8988T (cell line): ENCODE data around the gene CPNE5.

Source experiments
- DNase-seq: peaks from one replicate; pipeline ENCODE4 v3.0.0; 2011

Gene CPNE5

DNA sequence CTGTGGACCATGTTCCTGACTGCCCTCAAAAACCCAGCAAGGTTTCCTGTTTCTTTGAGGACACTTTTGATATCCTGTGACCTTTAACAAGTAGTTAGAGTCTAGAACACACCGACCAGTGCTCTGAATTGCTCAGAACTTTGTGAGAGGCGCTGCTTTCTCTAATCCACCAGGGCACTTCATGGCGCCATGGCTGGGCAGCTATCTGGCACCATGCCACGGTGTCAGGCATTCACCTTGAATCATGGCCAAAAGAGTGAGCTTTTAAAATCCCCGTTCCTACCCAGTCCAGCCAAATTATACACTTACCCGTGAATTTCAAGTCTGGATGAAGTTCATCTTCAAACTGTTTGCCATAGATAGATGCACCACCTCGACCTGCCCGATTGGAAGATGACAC, 17.0 kb upstream of the CPNE5 start:
- DNase-seq: no peak

DNA sequence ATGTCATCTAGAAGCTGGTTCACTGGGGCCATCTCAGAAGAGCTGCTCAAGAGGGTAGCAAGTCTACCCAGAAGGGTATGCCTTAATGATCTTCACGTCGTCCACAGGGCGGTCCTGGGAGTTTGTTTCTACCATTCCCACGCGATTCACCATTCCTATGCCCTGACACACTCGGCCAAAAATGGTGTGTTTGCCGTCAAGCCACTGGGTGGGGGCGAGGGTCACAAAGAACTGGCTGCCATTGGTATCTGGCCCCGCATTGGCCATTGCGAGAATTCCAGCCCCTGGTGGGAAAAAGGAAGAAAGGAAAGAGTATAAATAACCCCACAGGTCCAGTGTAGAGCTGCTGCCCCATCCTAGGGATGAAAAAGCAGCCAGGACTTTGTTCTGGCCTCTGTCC, 16.5 kb upstream of the CPNE5 start:
- no peak for DNase-seq

DNA sequence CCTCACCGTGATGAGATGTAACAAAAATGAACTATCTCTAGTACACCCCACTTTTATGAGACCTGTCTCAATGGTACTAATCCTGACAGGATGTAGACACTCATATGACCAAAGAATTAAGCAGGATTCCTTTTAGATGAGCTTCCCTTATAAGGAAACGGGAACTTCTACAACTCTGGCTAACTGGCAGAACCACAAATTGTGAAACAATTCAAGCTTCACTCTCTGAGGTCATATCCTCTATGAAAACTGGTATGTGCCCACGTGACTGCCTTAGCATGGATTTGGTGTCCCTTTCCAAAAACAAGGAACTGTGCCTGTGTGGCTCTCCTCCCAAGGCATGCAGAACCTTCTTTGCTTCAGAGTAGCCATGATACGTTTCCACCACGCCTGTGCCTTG, 14.1 kb upstream of the CPNE5 start:
- no peak for DNase-seq

GRCh38 chr6:36852481-36853147, 13.4 kb upstream of the CPNE5 start:
- DNase-seq: no peak

GRCh38 chr6:36851626-36852025, 12.4 kb upstream of the CPNE5 start:
- DNase-seq: no peak

DNA sequence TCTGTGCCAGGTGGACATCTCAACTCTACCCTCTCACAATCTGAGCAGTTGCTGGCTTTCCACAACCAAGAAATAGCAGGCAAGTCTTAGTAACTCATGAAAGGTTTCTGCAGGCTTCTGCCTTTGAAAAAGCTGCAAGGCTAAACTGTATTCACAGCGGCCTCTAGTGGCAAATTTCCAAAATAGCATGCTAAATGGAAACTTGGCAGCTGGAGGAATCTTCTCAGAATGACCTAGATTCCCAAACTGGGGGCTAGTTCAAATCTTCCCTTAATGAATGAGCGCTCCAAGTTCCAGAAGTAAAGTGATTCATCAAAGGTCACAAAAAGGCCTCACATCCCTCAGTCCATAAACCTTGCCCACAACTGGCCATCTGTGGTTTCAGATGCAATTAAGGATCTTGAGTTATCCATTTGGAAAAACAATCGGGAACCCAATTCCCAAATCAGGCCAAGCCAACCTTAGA, 11.9 kb upstream of the CPNE5 start:
- DNase-seq: no peak

DNA sequence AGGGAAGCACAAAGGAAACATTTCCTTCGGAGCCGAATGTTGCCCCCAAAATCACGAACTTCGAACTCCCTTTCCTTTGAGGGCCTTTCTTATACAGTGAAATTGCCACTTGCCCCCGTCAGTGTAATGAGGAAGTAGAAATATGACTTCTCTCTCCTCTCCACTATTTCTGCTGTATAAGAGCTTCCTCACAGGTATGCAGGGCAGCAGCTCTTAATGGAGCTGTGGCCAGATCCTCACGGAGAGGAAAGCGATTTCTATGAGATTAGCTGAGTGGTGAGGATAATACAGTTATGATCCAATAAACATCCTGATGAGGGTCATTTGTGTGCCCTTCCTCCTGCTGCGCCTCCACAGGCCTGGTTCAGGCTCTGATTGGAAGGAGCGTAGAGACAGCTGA, 10.8 kb upstream of the CPNE5 start:
- DNase-seq: no peak

- no peak for DNase-seq
Observed at GRCh38 chr6:36848658-36849441, 9.6 kb upstream of the CPNE5 start.

DNA sequence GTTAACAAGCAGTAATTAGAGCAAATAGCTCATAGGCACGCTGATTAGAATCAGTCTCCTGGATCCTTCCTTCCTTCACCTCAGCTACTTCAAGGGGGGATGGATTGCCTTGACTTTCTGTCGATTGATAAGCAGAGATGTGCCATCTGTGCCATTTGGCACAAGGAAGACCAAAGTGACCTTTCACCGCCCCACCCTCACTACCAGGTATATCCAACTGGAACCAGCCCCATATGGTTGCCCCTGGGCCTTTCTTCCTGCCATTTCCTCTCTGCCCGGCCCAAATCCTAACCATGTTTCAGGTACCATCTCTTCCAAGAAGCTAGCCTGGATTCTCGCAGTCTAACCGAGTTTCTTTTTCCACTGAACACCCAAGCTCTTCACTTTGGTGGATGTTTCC, 8.7 kb upstream of the CPNE5 start:
- no peak for DNase-seq

DNA sequence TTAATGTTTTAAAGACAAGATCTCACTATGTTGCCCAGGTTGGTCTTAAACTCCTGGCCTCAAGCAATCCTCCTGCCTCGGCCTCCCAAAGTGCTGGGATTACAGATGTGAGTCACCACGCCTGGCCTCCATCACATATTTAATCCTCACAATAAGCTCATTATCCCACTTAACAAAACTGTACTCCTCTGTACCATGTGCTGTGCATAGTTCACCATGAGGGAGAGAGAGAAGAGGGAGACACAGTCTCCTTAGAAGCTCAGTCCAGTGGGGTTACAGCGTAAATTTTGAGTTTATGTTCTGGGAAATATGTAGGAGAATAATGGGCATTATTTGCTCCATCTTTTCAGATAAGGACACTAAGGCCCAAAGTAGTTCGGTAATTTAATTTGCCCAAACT, 7.9 kb upstream of the CPNE5 start:
- no peak for DNase-seq

GRCh38 chr6:36845233-36845632, 6.0 kb upstream of the CPNE5 start:
- no peak for DNase-seq

DNA sequence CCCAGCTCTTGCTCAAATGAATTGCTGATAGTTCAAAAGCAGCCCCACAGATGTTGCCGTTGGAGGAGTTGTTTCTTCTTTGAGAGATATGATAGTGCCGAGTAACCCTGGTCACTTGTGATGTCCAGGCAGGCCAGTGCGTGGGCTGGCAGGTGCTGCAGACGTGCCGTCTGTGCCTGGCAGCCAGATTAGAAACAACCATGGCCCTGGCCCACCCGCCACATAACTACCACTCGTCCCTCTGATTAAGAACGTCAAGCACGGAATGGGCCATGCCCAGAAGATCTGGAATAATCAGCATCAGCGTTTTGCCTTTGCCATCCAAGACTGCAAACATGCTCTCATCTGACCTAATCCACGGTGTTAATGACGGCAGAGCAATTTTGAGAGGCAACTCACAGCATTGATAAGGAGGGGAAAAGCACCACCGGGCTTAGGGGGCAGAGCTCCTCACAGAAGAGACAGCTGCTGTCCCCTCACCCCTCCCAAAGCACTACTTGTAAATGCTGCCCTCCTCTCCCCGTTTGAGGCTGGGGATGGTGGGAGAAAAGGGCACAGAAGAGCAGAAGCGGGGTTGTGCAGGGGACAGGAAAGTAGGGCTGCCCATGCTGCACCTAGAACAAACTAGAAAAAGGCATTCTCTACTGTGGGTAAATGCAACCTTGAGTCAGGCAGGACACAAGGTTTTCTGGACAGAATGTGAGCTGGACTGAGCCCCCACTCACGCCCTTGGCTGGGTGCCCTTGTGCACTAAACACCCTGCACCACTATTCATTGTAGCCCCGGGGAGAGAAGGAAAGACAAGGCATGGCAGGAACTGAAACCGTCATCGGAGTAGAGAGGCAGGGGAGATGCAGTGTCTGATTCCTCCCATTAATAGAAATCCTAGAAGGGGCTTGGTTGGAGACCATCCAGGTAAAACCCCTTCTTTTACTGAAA, 5.3 kb upstream of the CPNE5 start:
- DNase-seq: no peak

DNA sequence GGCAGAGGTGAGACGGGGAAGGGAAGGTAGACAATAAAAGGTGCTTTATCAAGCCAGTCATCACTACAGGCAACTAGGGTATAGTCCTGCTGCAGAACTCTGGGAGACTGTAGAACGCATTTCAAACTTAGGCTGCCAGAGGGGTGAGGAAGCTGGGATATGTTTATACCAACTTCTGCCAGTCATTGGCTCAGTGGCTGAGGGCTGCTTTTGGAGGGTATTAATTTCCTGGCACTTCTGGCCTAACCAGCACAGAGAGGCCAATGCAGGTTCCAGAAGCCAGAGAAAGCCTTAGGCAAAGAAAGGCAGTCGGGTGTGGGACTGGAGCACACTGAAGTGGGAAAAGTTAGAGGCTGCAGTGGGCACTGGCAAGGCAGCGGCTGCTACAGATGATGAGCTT, 3.9 kb upstream of the CPNE5 start:
- DNase-seq: no peak

DNA sequence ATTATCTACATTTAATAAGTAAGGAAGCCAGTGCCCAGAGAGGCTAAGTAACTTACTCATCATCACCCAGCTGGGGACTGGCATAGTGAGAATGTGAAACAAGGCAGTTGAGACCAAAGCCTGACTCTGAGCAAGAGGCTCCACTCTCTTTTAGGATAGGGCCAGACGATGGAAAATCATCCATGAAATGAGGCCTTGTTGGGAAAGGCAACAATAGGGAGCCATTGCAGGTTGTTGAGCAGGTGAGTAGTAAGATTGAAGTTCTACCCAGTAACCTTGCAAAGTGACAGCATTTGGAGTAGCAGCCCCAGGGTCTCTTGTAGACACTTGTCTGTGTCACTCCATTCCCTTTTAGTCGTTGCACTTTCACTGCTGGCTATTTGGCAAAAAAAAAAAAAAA, 2.5 kb upstream of the CPNE5 start:
- DNase-seq: no peak

- no peak for DNase-seq
Observed at GRCh38 chr6:36840432-36841403, 1.5 kb upstream of the CPNE5 start.

DNA sequence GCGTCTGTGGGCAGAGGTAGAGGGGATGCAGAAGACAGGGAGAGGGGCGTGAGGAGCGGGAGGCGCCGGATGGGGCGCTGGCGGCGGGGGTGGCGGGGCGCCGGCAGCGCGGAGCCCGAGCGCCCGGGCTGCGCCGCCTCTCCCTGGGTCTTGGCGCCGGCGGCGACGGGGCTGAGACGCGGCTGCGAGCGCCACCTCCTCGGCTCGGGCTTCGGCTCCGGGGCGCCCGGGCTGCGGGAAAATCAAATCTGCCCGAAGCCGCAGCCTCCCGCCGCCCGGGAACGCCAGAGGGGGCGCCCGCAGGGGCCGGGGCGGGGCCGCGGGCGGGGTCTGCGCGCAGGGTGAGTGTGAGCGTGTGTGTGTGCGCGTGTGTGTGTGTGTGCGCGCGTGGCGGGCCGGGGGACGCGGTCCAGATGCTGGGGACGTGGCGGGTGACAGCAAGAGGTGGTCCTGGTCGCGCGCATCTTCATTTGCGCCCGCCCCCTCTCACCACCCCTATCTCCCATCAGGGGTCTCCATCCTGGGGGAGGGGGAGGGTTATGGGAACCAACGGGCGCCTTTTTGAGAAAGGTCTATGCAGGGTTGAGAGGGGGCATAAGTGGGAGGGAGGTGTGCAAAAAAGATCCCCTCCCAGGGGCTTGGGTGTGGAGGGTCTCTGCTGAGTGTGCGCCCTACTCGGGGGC, 646 bp upstream of the CPNE5 start:
- peak; percentile 81 for DNase-seq

DNA sequence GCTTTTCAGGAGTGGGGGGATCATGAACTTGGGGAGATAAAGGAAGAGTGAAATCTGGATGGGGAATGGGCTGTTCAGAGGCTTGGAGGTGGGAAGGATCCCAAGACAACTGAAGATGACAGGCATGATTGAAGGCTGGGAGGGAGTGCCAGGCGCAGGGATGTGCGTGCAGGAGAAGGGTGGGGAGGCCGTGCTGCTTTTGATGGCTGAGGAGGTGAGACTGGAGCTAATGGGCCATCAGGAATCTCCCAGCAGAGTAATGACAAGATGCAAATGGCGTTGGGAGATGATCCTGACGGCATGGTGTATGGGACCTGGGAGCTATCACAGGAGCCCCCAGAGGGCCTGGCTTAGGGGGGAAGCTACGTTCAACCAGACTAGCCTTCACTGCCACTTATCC, 1.6 kb downstream of the CPNE5 start:
- DNase-seq: no peak

DNA sequence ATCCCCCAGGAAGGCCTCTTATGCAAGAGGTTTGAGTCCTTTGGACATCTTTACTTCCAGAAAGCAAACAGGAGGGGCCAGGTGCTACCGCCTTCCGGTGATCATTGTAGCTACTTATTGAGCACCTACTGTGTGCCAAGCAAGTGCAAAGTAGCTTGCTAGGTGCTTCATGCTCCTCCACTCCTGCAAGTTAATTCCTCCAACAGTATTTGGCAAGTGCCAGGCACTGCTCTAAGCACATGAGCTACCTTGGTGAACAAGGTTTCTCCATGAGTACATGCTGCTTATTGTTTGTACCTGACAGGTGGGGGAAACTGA, 2.3 kb downstream of the CPNE5 start:
- no peak for DNase-seq

GRCh38 chr6:36836111-36837021, 2.9 kb downstream of the CPNE5 start:
- peak; percentile 77 for DNase-seq

- DNase-seq: no peak
Observed at GRCh38 chr6:36834576-36835341, 4.5 kb downstream of the CPNE5 start.
